NCI-H1105 (cell line): ENCODE data around the gene CAMP.
A peak's percentile ranks its signal among the peaks of the same experiment; 100 is the strongest.
"Not testable (repeated sequence)": the region's sequence is repeated elsewhere in the genome, so short reads cannot be mapped to it uniquely, and the experiment has no call there.

ENCODE experiments used
- DNase-seq: peaks from one replicate; lab custom pipeline; 2025; lab: John Stamatoyannopoulos, UW

The CAMP gene

GRCh38 chr3:48267782-48268181 lies 44.5 kb downstream of the CAMP start:
- no peak for DNase-seq

GRCh38 chr3:48268381-48268935 lies 45.2 kb downstream of the CAMP start:
- no peak for DNase-seq

- DNase-seq = no peak
Observed at GRCh38 chr3:48268936-48269561, 45.8 kb downstream of the CAMP start.

GRCh38 chr3:48269592-48269991 lies 46.3 kb downstream of the CAMP start:
- no peak for DNase-seq

- DNase-seq = no peak
Observed at GRCh38 chr3:48270306-48270705, 47.0 kb downstream of the CAMP start.

GRCh38 chr3:48271223-48271622 lies 47.9 kb downstream of the CAMP start:
- not testable (repeated sequence) for DNase-seq

- no peak for DNase-seq
Observed at GRCh38 chr3:48271763-48272498, 48.6 kb downstream of the CAMP start.

- DNase-seq = peak; percentile 38
Observed at GRCh38 chr3:48273594-48274211, 50.4 kb downstream of the CAMP start.

- DNase-seq = no peak
Observed at GRCh38 chr3:48274452-48274851, 51.2 kb downstream of the CAMP start.
